HG02943 (cell line): ENCODE measurements around the gene VPS8.

Source experiments
- ATAC-seq: cut with Tn5 transposase; IDR thresholded peaks from one replicate; pipeline ENCODE4 v1.9.1; 2021; ENCODE audit warnings: mild to moderate bottlenecking, low read depth, moderate library complexity; ENCODE audit not compliant: unreplicated experiment

VPS8 gene

DNA sequence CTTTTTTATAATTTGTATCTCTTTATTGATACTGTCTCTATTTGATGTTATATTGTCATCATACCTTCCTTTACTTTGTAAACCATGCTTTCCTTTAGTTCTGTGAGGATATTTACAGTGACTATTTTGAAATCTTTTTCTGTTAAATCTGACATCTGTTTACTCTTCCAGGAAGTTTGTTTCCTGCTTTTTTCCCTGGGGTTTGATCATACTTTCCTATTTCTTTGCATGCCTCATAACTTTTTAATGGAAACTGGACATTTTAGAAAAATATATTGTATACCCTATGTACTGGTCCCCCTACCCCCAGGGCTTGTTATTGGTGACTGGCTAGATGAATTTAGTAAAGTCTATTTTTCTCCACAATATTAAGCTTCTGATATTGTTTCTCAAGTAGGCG lies 225.8 kb downstream of the VPS8 start:
- ATAC-seq, result no peak

DNA sequence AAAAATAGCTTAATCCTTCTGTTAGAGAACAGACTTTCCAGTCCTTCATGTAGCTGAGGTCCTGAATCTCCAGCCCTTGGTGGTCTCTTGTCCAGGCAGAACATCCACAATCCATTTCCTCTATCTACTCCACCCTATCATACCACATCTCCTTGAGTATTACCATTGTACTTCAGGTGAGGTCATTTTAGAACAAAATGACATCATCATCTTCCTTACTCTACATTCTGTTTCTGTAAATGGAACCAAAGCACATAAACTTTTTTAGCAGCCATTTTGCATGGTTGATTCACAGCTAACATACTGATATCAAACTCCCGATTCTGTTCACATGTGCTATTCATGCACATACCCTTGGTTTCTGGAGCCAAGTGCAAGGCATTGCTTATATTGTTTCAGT lies 228.5 kb downstream of the VPS8 start:
- ATAC-seq, result no peak

DNA sequence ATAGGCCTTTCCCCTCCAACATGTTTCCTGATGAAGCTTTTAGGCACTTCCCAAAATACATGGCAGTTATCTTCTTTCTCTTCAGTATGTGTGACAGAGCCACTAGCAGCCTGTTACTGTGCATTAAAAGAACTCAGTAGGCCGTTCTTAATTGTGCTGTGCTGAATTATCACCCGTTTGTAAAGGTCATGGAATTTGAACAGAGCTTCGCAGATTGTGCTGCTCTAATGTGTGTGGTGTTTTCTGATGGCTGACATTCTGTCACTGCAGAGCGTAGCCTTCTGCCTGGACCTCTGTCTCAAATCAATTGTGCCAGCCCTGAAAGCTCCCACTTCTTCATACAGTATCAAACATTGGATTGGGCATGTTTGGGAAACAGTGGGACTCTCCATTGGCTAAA lies 229.6 kb downstream of the VPS8 start:
- no peak for ATAC-seq

- ATAC-seq, result no peak
Observed at GRCh38 chr3:185042312-185043050, 230.5 kb downstream of the VPS8 start.

DNA sequence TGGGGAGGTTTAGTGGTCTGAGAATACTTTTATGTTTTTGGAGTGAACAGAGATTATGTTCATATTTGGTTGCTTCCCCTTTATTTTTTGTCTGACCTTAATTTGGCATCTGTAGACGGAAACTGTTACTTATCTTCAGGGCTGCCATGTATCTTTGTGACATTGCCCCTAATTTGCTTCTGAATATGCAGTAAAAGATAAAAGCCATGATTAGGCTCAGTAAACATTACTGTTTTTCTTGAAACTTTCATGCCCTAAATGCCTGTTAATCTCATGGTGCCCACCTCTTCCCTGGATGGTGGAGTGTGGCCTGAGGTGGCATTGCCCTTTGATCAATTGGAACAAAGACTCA lies 234.2 kb downstream of the VPS8 start:
- ATAC-seq, result no peak

GRCh38 chr3:185046603-185047002 lies 234.6 kb downstream of the VPS8 start:
- no peak for ATAC-seq

- no peak for ATAC-seq
Observed at GRCh38 chr3:185049710-185050109, 237.7 kb downstream of the VPS8 start.

DNA sequence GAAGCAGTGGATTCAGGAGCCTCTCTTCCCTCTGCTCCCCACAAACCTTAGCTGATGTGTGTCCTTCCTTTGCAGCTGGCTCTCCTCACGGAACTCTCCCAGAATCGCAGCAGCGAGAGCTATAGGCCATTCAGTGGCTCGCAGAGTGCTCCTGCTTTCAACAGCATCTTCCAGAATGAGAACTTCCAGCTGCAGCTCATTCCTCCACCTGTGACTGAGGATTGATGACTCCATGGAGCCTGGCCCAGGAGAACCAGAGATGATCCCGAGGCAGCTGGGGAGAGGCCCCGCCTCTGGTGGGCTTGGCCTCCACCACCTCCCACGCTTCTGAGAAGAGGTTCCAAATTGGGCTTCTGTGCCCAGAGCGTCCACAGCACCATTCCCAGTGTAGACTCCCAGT lies 239.8 kb downstream of the VPS8 start:
- ATAC-seq, result no peak

- ATAC-seq, result no peak
Observed at GRCh38 chr3:185052631-185053030, 240.7 kb downstream of the VPS8 start.

- ATAC-seq, result no peak
Observed at GRCh38 chr3:185056908-185057307, 244.9 kb downstream of the VPS8 start.

- no peak for ATAC-seq
Observed at GRCh38 chr3:185057829-185058228, 245.9 kb downstream of the VPS8 start.

GRCh38 chr3:185058796-185059195 lies 246.8 kb downstream of the VPS8 start:
- ATAC-seq, result no peak

DNA sequence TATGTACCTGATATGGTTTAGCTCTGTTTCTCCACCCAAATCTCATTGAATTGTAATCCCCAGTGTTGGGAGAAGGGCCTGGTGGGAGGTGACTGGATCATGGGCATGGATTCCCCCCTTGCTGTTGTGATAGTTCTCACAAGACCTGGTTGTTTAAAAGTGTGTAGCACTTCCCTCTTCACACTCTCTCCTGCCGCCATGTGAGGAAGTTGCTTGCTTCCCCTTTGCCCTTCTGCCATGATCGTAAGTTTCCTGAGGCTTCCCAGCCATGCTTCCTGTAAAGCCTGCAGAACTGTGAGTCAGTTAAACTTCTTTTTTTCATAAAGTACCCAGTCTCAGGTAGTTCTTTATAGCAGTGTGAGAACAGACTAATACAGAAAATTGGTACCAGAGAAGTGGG lies 247.8 kb downstream of the VPS8 start:
- ATAC-seq, result no peak

GRCh38 chr3:185060655-185061054 lies 248.7 kb downstream of the VPS8 start:
- ATAC-seq, result no peak

- ATAC-seq, result no peak
Observed at GRCh38 chr3:185062191-185062590, 250.2 kb downstream of the VPS8 start.

DNA sequence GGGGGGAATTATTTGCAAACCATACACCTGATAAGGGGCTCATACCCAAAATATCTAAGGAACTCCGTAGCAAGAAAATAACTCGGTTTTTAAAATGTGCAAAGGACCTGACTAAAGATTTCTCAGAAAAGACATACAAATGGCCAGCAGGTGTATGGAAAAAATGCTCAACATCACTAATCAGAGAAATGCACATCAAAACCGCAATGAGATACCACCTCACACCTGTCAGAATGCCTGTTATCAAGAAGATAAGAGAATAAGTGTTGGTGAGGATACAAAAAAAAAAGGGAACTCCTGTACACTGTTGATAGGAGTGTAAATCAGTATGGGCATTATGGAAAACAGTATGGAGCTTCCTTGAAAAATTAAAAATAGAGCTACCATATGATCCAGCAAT lies 251.5 kb downstream of the VPS8 start:
- no peak for ATAC-seq

DNA sequence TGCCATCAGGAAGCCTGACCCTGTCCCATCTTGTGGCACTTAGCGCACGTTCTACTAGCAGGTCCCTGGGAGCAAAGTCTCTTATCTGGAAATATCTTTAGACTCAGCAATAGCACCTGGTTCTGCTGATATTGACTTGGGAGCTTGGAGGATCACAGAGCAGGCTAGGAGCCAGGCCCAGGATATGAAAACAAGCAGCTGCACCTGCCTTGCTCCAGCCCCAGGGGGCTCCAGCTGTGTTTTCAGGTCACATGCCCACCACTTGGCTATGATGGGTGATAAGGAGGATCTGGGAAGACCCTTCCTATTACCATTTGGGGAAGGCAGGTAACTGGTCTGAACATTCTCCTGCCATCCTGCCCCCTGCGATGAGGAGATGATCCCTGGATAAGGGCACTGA lies 253.1 kb downstream of the VPS8 start:
- ATAC-seq, result no peak

DNA sequence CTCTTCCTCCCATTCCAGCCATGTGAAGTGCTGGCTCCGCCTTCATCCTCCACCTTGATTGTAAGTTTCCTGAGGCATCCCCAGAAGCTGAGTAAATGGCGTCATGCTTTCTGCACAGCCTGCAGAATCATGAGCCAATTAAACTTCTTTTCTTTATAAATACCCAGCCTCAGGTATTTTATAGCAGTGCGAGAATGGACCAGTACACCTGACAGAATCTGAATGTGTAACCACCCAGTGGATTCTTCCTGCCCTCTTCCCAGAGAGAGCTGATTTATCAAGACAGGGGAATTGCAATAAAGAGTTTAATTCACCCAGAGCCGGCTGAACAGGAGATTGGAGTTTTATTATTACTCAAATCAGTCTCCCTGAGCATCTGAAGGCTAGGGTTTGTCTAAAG lies 254.3 kb downstream of the VPS8 start:
- ATAC-seq, result no peak

DNA sequence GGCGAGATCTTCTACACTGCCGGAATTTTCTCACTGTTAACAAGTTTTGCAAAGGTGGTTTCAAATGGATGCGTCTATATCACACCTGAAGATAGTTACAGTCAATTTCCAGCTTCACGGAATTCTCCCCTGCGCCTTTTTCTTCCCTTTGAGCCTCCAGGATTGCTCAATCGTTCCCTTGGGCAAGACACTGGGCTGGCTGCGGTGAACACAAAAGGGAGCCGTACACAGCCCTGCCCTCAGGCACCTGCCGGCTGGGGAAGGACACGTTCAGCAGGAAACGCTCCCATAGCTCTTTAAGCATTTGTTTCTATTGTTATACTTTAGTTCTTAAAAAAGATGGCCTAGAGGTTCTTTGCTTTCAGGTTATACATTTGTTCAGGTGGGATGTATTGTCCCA lies 255.2 kb downstream of the VPS8 start:
- ATAC-seq, result no peak

- ATAC-seq, result no peak
Observed at GRCh38 chr3:185069037-185070030, 257.4 kb downstream of the VPS8 start.

DNA sequence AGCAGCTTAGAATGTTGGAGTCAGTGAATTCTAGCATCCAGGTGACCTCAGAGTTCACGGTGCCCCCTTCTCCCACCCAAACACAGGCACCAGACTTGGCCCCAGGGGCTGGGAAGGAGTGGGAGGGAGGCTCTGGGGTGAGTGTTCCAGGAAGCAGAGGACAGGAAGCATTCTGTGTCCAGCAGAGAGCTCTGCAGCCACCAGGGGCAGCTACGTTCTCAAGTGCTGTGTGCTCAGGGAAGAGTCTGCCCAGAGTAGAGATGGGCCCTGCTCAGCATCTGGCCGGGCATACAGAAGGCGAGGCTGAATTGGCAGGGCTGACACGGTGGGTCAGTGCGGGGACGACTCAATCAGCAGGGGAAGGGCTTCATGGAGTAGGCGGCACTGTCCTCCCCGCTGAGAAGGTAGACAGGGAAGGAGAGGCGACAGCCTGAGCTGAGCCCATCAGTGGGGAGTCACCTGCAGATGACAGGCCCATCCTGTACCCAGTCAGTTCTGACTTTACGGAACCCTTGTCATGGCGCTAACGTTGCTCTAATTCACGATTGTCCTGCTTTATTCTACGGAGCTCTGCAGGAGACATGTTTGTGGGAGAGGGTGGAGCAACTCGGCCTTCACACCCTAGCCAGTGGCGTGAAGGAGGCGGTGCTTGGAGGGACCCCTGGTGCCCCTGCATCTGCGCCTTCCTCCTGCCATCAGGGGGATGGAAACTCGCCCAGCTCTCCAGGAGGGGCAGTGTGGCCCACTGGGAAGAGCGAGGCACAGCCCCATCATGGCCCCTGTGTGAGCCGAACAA lies 258.7 kb downstream of the VPS8 start:
- ATAC-seq, result no peak
